K562 (cell line): Measurements from ENCODE around the gene BTD. TPM values are rescaled to one million over a fixed set of nuclear protein-coding genes. Genes with fewer than 3 reads are reported as not detected.

Experiments used
- C11orf30 ChIP-seq: fragments of 450-650 bp; IDR thresholded peaks from 2 replicates; pipeline ENCODE4 v1.6.1; 2016; ENCODE audit warnings: low read depth, mild to moderate bottlenecking
- CBX3 ChIP-seq, 2 experiments: IDR thresholded peaks; 1 replicate in 1 of 2; 2 replicates in 1 of 2; pipeline ENCODE4 v1.6.1; 2012; ENCODE audit warnings: inconsistent platforms in 2 of 2, low read length in 2 of 2, borderline replicate concordance in 1 of 2, control low read depth in 1 of 2
- CCNT2 ChIP-seq: IDR thresholded peaks from 2 replicates; pipeline ENCODE4 v1.6.1; 2011; ENCODE audit warnings: borderline replicate concordance, low read depth, mild to moderate bottlenecking, moderate library complexity, mixed read lengths, low read length; ENCODE audit not compliant: insufficient read length; ENCODE audit errors: extremely low read depth
- DACH1 ChIP-seq: fragments of 450-650 bp; IDR thresholded peaks from 2 replicates; pipeline ENCODE4 v1.6.1; 2018; ENCODE audit not compliant: partially characterized antibody
- E2F3 ChIP-seq: fragments of 250-450 bp; sonication (Bioruptor Pico); IDR thresholded peaks from 2 replicates; pipeline ENCODE4 v1.4.0; 2020; ENCODE audit warnings: mild to moderate bottlenecking
- ETV1 ChIP-seq: fragments of 450-650 bp; conservative IDR thresholded peaks from 2 replicates; pipeline ENCODE4 v1.6.1; 2016; ENCODE audit warnings: missing genetic modification characterization, control low read depth, low read depth, missing compliant biosample characterization
- GABPB1 ChIP-seq: sonication (generic); formaldehyde crosslinking; IDR thresholded peaks from 2 replicates; pipeline ENCODE4 v1.8.0; 2022; ENCODE audit warnings: mild to moderate bottlenecking, missing genetic modification reagents
- GATAD2A ChIP-seq: fragments of 450-650 bp; IDR thresholded peaks from 2 replicates; pipeline ENCODE4 v1.6.1; 2017
- HSF4 ChIP-seq: fragments of 250-450 bp; sonication (Bioruptor Pico); IDR thresholded peaks from 2 replicates; pipeline ENCODE4 v2.1.2; 2022; ENCODE audit warnings: mild to moderate bottlenecking, moderate library complexity, borderline replicate concordance
- MAFF ChIP-seq: IDR thresholded peaks from 2 replicates; pipeline ENCODE4 v1.6.1; 2012; ENCODE audit warnings: low read length, improper control_type of control experiment
- MAFG ChIP-seq: fragments of 450-650 bp; conservative IDR thresholded peaks from 2 replicates; pipeline ENCODE4 v1.6.1; 2016; ENCODE audit warnings: missing genetic modification characterization, missing compliant biosample characterization
- MAFK ChIP-seq: IDR thresholded peaks from 2 replicates; pipeline ENCODE4 v1.6.1; 2011; ENCODE audit warnings: low read length, improper control_type of control experiment
- PHB2 ChIP-seq: fragments of 450-650 bp; IDR thresholded peaks from 2 replicates; pipeline ENCODE4 v1.6.1; 2017; ENCODE audit warnings: low read depth
- POLR2A ChIP-seq: fragments of 450-650 bp; conservative IDR thresholded peaks from 2 replicates; pipeline ENCODE4 v1.6.1; 2016
- POU5F1 ChIP-seq: fragments of 150-350 bp; IDR thresholded peaks from 2 replicates; pipeline ENCODE4 v1.6.1; 2014; ENCODE audit warnings: borderline replicate concordance, low read length, low read depth, mild to moderate bottlenecking; ENCODE audit not compliant: partially characterized antibody
- RUNX1 ChIP-seq: sonication (generic); IDR thresholded peaks from 2 replicates; pipeline ENCODE4 v1.6.1; 2016; ENCODE audit warnings: antibody characterized with exemption, low read depth
- SIRT6 ChIP-seq: IDR thresholded peaks from one replicate; pipeline ENCODE4 v1.6.1; 2012; ENCODE audit warnings: low read depth, mild to moderate bottlenecking, control low read depth, inconsistent platforms, low read length, moderate library complexity
- SMARCA4 ChIP-seq: fragments of 450-650 bp; IDR thresholded peaks from 2 replicates; pipeline ENCODE4 v1.6.1; 2016
- SNIP1 ChIP-seq: fragments of 450-650 bp; IDR thresholded peaks from 2 replicates; pipeline ENCODE4 v1.7.1; 2017; ENCODE audit warnings: low read depth, mild to moderate bottlenecking
- STAT5B ChIP-seq: fragments of 250-450 bp; sonication (Bioruptor Pico); IDR thresholded peaks from 2 replicates; pipeline ENCODE4 v1.8.0; 2021; ENCODE audit warnings: mild to moderate bottlenecking, inconsistent platforms
- ZNF316 ChIP-seq: fragments of 450-650 bp; IDR thresholded peaks from 2 replicates; pipeline ENCODE4 v1.6.1; 2016
- ZNF699 ChIP-seq: fragments of 250-450 bp; sonication (Bioruptor Pico); IDR thresholded peaks from 2 replicates; pipeline ENCODE4 v1.8.0; 2021; ENCODE audit warnings: mild to moderate bottlenecking, moderate library complexity; ENCODE audit not compliant: insufficient replicate concordance
- polyA plus RNA-seq, 8 experiments: library from polyadenylated mRNA; depleted of rRNA in 4 of 8; stranded (reverse) in 5 of 8; unstranded in 3 of 8; fragments of >200 nt; fragmentation: Nextera tagmentation in 2 of 8; fragmentation: Illumina TruSeq in 1 of 8; extraction: Ambion mirVana in 2 of 8; extraction: Trizol in 1 of 8; gene quantifications; 2 replicates each; pipeline versions ENCODE4 v1.2.1 to v1.2.3, GENCODE V29; 2011 to 2014; ENCODE audit warnings: inconsistent platforms in 1 of 8, missing spikeins in 1 of 8
- total RNA-seq, 7 experiments: library from RNA; depleted of rRNA in 6 of 7; stranded (reverse); fragments of >200 nt in 6 of 7; fragmentation: Illumina TruSeq in 2 of 7; extraction: Trizol in 2 of 7; gene quantifications; 2 replicates each; pipeline versions ENCODE4 v1.2.1 to v1.2.3, GENCODE V29; 2011 to 2021; ENCODE audit warnings: low replicate concordance in 1 of 7
- TF ChIP-seq, protein P1 (sequence below): sonication (generic); formaldehyde crosslinking; IDR thresholded peaks from 2 replicates; pipeline ENCODE4 v1.5.0; 2020; ENCODE audit warnings: missing genetic modification reagents
- TF ChIP-seq, protein P2 (sequence below): fragments of 450-650 bp; IDR thresholded peaks from 2 replicates; pipeline ENCODE4 v1.6.1; 2018; ENCODE audit warnings: mild to moderate bottlenecking, low read depth; ENCODE audit not compliant: partially characterized antibody
- TF ChIP-seq, protein P3 (sequence below): fragments of 450-650 bp; formaldehyde crosslinking; IDR thresholded peaks from 2 replicates; pipeline ENCODE4 v1.4.0; 2020; ENCODE audit warnings: mild to moderate bottlenecking, moderate library complexity
- TF ChIP-seq, protein P4 (sequence below), 3 experiments: IDR thresholded peaks in 2 of 3; conservative IDR thresholded peaks in 1 of 3; 2 replicates each; pipeline ENCODE4 v1.5.1; 2011 to 2012; ENCODE audit warnings: low read length in 3 of 3, mild to moderate bottlenecking in 3 of 3, control low read depth in 2 of 3, improper control_type of control experiment in 1 of 3, inconsistent platforms in 1 of 3, low read depth in 1 of 3, mixed read lengths in 1 of 3, moderate library complexity in 1 of 3; ENCODE audit not compliant: insufficient read depth in 2 of 3

Gene BTD
- total and polyA plus RNA-seq, 9 of the 15 experiments (the other 6 are each of a cell fraction or from before 2014, with no cell fraction given), result 6.6 to 26.2 (median 10.6) TPM

DNA sequence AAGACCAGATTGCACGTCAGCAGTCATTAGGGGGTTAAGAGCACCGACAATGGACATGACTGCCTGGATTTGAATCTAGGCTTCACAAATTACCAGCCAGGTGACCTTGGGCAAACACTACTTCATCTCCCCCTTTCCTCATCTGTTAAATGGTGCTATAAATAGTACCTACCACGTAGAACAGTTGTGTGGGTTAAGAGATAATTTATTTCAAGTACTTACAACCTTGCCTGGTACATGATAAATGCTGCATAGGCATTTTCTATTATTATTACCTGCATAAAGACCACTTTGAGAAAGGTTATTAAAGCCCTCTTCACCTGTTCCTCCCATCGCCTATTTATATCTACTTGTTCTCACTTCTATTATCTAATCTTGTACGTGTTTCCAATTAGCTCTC lies 64.7 kb downstream of the BTD start (continued):
- TF ChIP-seq HSF4 (no peak), SNIP1 (no peak), CCNT2 (no peak), MAFF (peak; percentile 47; the same call in 1 of the 2 replicates), ZNF699 (CRISPR knock-in tag) (no peak), SIRT6 (no peak), PHB2 (no peak), E2F3 (CRISPR knock-in tag) (no peak), MAFG (tag) (peak; percentile 67), ZNF316 (peak; percentile 82), DACH1 (no peak), POU5F1 (no peak), RUNX1 (no peak), MAFK (peak; percentile 65), ETV1 (tag) (no peak), CBX3 (IDR thresholded peaks at IDR 0.05; ENCODE audit: borderline replicate concordance in 1 of 2, low read length in 2 of 2) (no peak), STAT5B (CRISPR knock-in tag) (no peak), POLR2A (peak; percentile 30; the same call in 1 of the 2 replicates), GABPB1 (CRISPR knock-in tag) (no peak), SMARCA4 (no peak), GATAD2A (no peak), C11orf30 (peak; percentile 69)
- TF ChIP-seq, protein P1, sequence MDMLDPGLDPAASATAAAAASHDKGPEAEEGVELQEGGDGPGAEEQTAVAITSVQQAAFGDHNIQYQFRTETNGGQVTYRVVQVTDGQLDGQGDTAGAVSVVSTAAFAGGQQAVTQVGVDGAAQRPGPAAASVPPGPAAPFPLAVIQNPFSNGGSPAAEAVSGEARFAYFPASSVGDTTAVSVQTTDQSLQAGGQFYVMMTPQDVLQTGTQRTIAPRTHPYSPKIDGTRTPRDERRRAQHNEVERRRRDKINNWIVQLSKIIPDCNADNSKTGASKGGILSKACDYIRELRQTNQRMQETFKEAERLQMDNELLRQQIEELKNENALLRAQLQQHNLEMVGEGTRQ (CRISPR knock-in tag), result no peak
- TF ChIP-seq, protein P2, sequence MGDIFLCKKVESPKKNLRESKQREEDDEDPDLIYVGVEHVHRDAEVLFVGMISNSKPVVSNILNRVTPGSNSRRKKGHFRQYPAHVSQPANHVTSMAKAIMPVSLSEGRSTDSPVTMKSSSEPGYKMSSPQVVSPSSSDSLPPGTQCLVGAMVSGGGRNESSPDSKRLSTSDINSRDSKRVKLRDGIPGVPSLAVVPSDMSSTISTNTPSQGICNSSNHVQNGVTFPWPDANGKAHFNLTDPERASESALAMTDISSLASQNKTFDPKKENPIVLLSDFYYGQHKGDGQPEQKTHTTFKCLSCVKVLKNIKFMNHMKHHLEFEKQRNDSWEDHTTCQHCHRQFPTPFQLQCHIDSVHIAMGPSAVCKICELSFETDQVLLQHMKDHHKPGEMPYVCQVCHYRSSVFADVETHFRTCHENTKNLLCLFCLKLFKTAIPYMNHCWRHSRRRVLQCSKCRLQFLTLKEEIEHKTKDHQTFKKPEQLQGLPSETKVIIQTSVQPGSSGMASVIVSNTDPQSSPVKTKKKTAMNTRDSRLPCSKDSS, result no peak
- TF ChIP-seq, protein P3, sequence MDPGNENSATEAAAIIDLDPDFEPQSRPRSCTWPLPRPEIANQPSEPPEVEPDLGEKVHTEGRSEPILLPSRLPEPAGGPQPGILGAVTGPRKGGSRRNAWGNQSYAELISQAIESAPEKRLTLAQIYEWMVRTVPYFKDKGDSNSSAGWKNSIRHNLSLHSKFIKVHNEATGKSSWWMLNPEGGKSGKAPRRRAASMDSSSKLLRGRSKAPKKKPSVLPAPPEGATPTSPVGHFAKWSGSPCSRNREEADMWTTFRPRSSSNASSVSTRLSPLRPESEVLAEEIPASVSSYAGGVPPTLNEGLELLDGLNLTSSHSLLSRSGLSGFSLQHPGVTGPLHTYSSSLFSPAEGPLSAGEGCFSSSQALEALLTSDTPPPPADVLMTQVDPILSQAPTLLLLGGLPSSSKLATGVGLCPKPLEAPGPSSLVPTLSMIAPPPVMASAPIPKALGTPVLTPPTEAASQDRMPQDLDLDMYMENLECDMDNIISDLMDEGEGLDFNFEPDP (CRISPR knock-in tag), result no peak
- TF ChIP-seq, protein P4, sequence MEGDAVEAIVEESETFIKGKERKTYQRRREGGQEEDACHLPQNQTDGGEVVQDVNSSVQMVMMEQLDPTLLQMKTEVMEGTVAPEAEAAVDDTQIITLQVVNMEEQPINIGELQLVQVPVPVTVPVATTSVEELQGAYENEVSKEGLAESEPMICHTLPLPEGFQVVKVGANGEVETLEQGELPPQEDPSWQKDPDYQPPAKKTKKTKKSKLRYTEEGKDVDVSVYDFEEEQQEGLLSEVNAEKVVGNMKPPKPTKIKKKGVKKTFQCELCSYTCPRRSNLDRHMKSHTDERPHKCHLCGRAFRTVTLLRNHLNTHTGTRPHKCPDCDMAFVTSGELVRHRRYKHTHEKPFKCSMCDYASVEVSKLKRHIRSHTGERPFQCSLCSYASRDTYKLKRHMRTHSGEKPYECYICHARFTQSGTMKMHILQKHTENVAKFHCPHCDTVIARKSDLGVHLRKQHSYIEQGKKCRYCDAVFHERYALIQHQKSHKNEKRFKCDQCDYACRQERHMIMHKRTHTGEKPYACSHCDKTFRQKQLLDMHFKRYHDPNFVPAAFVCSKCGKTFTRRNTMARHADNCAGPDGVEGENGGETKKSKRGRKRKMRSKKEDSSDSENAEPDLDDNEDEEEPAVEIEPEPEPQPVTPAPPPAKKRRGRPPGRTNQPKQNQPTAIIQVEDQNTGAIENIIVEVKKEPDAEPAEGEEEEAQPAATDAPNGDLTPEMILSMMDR (IDR thresholded peaks at IDR 0.05 in 2 of 3, conservative IDR thresholded peaks at IDR 0.05 in 1 of 3; ENCODE audit: insufficient read depth in 2 of 3, low read depth in 1 of 3, low read length in 3 of 3), result no peak
